ENCODE measurements around the gene MPIG6B.

MPIG6B gene

GRCh38 chr6:31764198-31764597 is 41.0 kb downstream of the MPIG6B start:
- in situ Hi-C loops (cut with MboI; ENCODE audit: low pct_unique_long_range_greater_than_20kb, low sequenced_read_pairs, unreplicated experiment) = no loop called here
- no peak for DNase-seq (ENCODE audit: low spot score)
- no peak for TF ChIP-seq CTCF (IDR thresholded peaks at IDR 0.05; ENCODE audit: extremely low read depth, insufficient read depth, missing control alignments)

DNA sequence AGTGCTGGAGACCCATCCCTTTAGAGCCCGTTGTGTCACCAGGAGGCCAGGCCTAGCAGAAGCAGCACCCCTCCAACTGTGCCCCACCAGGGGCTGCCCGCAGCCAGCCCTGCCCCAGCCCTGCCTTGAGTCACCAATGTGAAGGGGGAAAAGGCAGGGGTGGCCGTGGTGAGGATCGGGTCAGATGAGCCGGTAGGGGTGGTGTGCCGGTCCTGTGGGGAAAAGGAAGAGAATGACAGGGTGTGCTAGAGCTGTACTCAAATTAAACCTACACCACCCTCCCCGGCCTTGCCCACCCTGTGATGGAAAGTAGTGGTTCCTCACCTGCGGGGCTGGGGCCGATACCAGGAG is 42.4 kb downstream of the MPIG6B start:
- TF ChIP-seq CTCF (IDR thresholded peaks at IDR 0.05; ENCODE audit: extremely low read depth, insufficient read depth, missing control alignments) = no peak
- in situ Hi-C loops (cut with MboI; ENCODE audit: low pct_unique_long_range_greater_than_20kb, low sequenced_read_pairs, unreplicated experiment) = no loop called here
- DNase-seq (ENCODE audit: low spot score) = no peak

DNA sequence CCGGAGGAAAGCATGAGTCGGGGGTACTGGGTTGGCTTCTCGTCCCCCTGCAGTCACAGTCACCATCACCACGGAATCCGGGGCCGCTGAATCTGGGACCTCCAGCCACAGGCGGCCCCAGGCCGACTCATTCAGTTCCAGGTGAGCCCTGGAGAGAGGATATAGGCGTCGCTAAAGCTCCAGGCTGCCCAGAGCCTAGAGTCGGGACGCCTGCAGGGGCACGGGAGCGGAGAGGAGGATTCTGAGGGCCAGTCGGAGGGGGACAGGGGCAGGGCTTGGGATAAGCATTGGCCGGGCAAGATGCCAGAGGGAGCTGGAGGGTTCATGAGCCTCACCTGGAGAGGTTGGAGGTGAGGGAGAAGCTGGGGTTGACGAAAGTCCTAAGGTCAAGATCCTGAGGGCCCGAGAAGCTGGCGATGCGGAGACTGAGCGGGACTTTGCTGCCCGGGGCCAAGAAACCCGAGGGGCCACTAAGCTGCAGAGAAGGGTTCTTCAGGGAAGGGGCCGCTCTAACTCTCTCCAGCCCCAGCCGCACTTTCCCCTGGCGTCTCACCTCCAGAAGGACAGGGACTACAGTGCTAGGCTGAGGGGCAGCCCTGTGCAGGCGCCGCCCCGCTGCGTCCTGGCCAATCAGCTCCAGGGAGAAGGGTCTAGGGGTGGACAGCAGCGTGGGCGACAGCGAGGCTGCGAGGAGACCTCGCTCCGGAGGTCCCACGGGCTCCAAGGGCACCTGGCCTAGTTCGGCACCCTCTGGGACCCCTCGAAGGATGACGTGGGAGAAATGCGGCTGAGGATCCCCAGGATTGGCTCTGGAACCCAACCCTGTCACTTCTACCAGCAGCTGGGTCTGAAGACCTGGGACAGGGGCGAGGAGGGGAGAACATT is 43.0 kb downstream of the MPIG6B start:
- TF ChIP-seq CTCF (IDR thresholded peaks at IDR 0.05; ENCODE audit: extremely low read depth, insufficient read depth, missing control alignments) = no peak
- no peak for DNase-seq (ENCODE audit: low spot score)
- in situ Hi-C loops (cut with MboI; ENCODE audit: low pct_unique_long_range_greater_than_20kb, low sequenced_read_pairs, unreplicated experiment) = no loop called here

GRCh38 chr6:31767096-31767645 is 44.0 kb downstream of the MPIG6B start:
- in situ Hi-C loops (cut with MboI; ENCODE audit: low pct_unique_long_range_greater_than_20kb, low sequenced_read_pairs, unreplicated experiment) = no loop called here
- no peak for DNase-seq (ENCODE audit: low spot score)
- TF ChIP-seq CTCF (IDR thresholded peaks at IDR 0.05; ENCODE audit: extremely low read depth, insufficient read depth, missing control alignments) = no peak

GRCh38 chr6:31768363-31769257 is 45.4 kb downstream of the MPIG6B start:
- no peak for TF ChIP-seq CTCF (IDR thresholded peaks at IDR 0.05; ENCODE audit: extremely low read depth, insufficient read depth, missing control alignments)
- in situ Hi-C loops (cut with MboI; ENCODE audit: low pct_unique_long_range_greater_than_20kb, low sequenced_read_pairs, unreplicated experiment) = no loop called here
- DNase-seq (ENCODE audit: low spot score) = no peak

DNA sequence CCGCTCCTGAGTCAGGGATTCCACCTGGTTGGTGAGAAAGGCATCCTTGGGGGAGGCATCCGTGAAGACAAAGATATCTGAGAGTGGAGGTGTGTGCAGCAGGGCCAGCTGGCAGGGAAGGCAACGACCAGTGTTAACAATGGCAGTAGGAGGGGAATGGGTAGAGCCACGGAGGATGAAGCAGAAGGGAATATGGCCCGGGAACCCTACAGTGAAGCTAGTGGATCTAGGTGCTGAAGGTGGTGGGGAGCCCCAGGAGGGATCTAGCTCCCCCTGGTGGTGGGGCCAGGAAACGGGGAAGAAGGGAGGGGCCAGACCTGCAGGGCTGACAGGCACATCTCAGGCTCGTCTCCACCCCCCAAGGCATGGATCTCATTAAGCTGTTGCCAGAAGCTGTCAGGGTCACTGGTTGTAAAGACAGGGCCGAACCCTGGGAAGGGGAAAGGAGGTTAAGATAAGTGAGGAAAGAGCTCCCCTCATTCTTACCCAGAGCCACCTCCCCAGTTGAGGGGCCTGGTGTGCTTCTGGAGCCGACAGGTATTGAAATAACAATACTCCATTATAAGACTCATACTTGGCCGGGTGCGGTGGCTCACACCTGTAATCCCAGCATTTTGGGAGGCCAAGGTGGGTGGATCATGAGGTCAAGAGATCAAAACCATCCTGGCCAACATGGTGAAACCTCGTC is 46.7 kb downstream of the MPIG6B start:
- peak; percentile 90 for TF ChIP-seq CTCF (IDR thresholded peaks at IDR 0.05; ENCODE audit: extremely low read depth, insufficient read depth, missing control alignments)
- in situ Hi-C loops (cut with MboI; ENCODE audit: low pct_unique_long_range_greater_than_20kb, low sequenced_read_pairs, unreplicated experiment) = no loop called here
- peak; percentile 93 for DNase-seq (ENCODE audit: low spot score)

All from GM13977 (cell line).